ENCODE results near the gene STK10. TPM values are rescaled to one million over a fixed set of nuclear protein-coding genes. Genes with fewer than 3 reads are reported as not detected.

The STK10 gene
- total and polyA plus RNA-seq, 2 experiments from 2014 or later, result 7.5 to 17.8 TPM

DNA sequence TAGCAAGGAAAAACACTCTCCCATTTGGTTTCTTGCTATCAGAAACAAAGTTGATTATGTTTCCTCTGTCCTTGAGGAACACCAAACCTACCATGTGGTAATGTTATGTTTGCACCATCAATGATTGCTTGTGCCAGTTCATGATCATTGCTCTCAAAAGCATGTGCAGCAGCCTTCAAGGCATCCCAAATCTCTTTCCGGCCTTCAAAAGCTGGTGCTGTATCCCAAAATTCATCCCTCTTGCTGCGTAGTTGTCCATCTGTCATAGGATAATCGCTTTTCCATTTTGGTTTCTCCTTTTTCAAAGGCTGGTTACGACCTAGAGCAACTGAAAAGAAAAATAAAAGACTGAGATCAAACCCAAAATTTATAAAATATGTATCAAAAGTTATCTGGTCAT is 46.0 kb upstream of the STK10 start:
- Histone ChIP-seq H4K20me1 (replicated peaks; ENCODE audit: insufficient read depth) (peaks cover 35% of the 10 kb centered on the region), H3K79me2 (replicated peaks; ENCODE audit: insufficient read depth) (peaks cover 58% of the 10 kb centered on the region), H3K4me1 (ENCODE audit: insufficient read depth) (peaks cover 15% of the 10 kb centered on the region), H3K27me3 (ENCODE audit: insufficient read depth) (no peaks in the 10 kb centered on the region), H3K27ac (ENCODE audit: low read depth) (no peak overlapping the region), H3K4me3 (no peak overlapping the region), H3K9me2 (ENCODE audit: insufficient read depth) (no peaks in the 10 kb centered on the region), H2AFZ (no peak overlapping the region), H3F3A (replicated peaks; ENCODE audit: low read depth) (peaks cover 4% of the 10 kb centered on the region; the same call in 1 of the 2 replicates), H3K36me3 (ENCODE audit: insufficient read depth) (peaks cover 7% of the 10 kb centered on the region; the same call in 1 of the 2 replicates), H3K4me2 (no peak overlapping the region)
- ATAC-seq, result no peak
- peaks cover 1% of the 10 kb centered on the region for H3K27me3 Mint-ChIP-seq (ENCODE audit: insufficient read depth, low read depth, poor library complexity)
- H3K4me3 Mint-ChIP-seq, result no peak overlapping the region
- no peaks in the 10 kb centered on the region for H3K9me3 Mint-ChIP-seq
- peaks cover 34% of the 10 kb centered on the region for H3K36me3 Mint-ChIP-seq (ENCODE audit: low read depth)
- H3K27ac Mint-ChIP-seq, result no peak overlapping the region
- H3K4me1 Mint-ChIP-seq, result peaks cover 30% of the 10 kb centered on the region
- TF ChIP-seq ETS1 (IDR thresholded peaks at IDR 0.05) (no peak), ZNF462 (CRISPR knock-in tag; IDR thresholded peaks at IDR 0.05) (no peak), STAT1 (IDR thresholded peaks at IDR 0.05; ENCODE audit: unreplicated experiment) (no peak), ZNF331 (CRISPR knock-in tag; IDR thresholded peaks at IDR 0.05; ENCODE audit: low read depth) (no peak), EZH2 (IDR thresholded peaks at IDR 0.05; ENCODE audit: low read depth, unreplicated experiment) (no peak), POLR2AphosphoS5 (IDR thresholded peaks at IDR 0.05; ENCODE audit: low read depth) (no peak)
- DNase-seq (ENCODE audit: low spot score), result no peak
